Measurements from ENCODE around the gene CUX1. TPM values are rescaled to one million over a fixed set of nuclear protein-coding genes. Genes with fewer than 3 reads are reported as not detected.

Gene CUX1
- total RNA-seq, 4 donors from 2014 or later = 56.9 to 124 (median 93.2) TPM

DNA sequence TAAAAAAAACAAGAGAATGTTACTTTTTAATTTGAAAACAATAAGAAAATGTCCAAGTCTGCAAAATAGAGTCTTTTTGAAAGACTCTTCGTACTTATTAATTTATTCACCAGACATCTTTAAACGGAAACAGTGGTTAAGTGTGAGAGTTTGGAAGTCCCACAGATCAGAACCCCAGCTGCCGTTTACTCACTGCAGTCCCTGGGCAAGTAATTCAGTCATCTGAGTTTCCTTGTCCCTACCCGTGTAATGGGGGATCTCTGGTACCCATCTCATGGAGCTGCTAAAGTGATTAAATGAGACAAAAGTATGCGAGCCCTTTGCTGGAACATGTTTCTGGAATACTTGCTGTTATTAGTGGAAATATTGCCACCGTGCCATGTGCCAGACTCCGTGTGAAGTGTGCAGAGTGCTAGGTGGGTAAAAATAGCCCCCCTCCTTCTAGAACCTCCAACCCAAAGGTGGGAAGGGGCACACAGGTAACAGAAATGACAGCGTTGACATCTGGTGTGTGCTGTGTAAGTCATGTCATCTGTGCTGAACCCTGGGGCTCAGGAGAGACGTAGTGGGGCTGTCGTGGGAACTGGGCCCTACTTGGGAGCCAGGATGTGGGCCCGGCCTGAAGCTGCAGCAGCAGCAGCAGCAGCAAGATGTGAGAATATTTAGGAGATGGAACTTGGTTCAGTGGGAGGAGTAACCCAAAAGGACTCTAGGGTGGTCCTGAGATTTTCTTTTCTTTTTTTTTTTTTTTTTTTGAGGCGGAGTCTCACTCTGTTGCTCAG is 140.5 kb downstream of the CUX1 start:
- WGBS, 2 donors (ENCODE audit: low coverage in 1 of 2) = 55 to 82% methylated on average over 3 to 12 of the region's 12 CpGs
- H3K9me3 ChIP-seq = no peaks in the 10 kb centered on the region
- H3K27ac ChIP-seq = peak overlapping the region in 3 of 4 donors; percentile 10 to 35 (median 25)
- peaks cover 14 to 28% (median 21%) of the 10 kb centered on the region in 4 donors for H3K4me1 ChIP-seq
- TF ChIP-seq EP300 (IDR thresholded peaks at IDR 0.05; ENCODE audit: low read depth) (no peak), POLR2A (IDR thresholded peaks at IDR 0.05) (no peak), CTCF (IDR thresholded peaks at IDR 0.05) (no peak)
- intact Hi-C loops (cut with DNase I; ENCODE audit: low total_unique reads) (no loop called here), in situ Hi-C loops (cut with MboI; ENCODE audit: low pct_ligation_motif_present in 1 of 4, low pct_unique_long_range_greater_than_20kb in 1 of 4, low sequenced_read_pairs in 3 of 4) (no loop called here)
- no peak for DNase-seq
- H3K4me3 ChIP-seq = no peak overlapping the region
- no peaks in the 10 kb centered on the region for H3K27me3 ChIP-seq
- H3K36me3 ChIP-seq = no peaks in the 10 kb centered on the region

GRCh38 chr7:101959342-101959741 is 141.9 kb downstream of the CUX1 start:
- H3K9me3 ChIP-seq = no peaks in the 10 kb centered on the region
- TF ChIP-seq CTCF (IDR thresholded peaks at IDR 0.05) (no peak), EP300 (IDR thresholded peaks at IDR 0.05; ENCODE audit: low read depth) (no peak), POLR2AphosphoS5 (IDR thresholded peaks at IDR 0.05) (no peak), POLR2A (IDR thresholded peaks at IDR 0.05) (no peak)
- DNase-seq = no peak
- no peaks in the 10 kb centered on the region for H3K36me3 ChIP-seq
- H3K4me1 ChIP-seq = peaks cover 10 to 15% (median 14%) of the 10 kb centered on the region in 4 donors
- no peaks in the 10 kb centered on the region for H3K27me3 ChIP-seq
- no peak overlapping the region for H3K27ac ChIP-seq
- in situ Hi-C loops (cut with MboI; ENCODE audit: low pct_ligation_motif_present in 1 of 4, low pct_unique_long_range_greater_than_20kb in 1 of 4, low sequenced_read_pairs in 3 of 4) (no loop called here), intact Hi-C loops (cut with DNase I; ENCODE audit: low total_unique reads) (no loop called here)
- no peak overlapping the region for H3K4me3 ChIP-seq
- 81 to 90% methylated on average over 9 of the region's 9 CpGs for WGBS, 2 donors (ENCODE audit: low coverage in 1 of 2)

DNA sequence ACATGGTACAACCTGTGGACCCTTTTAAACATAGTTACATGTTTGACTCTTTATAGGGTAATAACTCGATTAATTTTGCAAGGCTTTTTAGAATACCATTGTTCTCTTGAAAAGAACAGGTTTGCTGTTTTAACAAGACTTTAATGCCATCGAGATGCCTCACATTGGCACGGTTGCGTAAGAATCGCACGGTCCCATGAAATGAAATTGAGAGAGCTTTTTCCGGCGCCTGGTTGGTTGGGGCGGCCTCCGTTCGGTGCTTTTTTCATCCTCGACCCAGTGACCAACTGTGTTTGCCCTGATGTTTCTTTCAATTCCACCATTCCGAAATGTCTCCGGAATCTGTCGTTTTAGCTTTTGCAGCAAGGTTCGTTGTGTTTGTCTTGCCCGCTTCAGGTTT is 142.4 kb downstream of the CUX1 start:
- peaks cover 9 to 15% (median 11%) of the 10 kb centered on the region in 4 donors for H3K4me1 ChIP-seq
- no peak for DNase-seq
- in situ Hi-C loops (cut with MboI; ENCODE audit: low pct_ligation_motif_present in 1 of 4, low pct_unique_long_range_greater_than_20kb in 1 of 4, low sequenced_read_pairs in 3 of 4) = no loop called here
- TF ChIP-seq POLR2AphosphoS5 (IDR thresholded peaks at IDR 0.05) (no peak), EP300 (IDR thresholded peaks at IDR 0.05; ENCODE audit: low read depth) (no peak), POLR2A (IDR thresholded peaks at IDR 0.05) (no peak), CTCF (IDR thresholded peaks at IDR 0.05) (no peak)
- intact Hi-C loops (cut with DNase I; ENCODE audit: low total_unique reads) = no loop called here
- H3K9me3 ChIP-seq = no peaks in the 10 kb centered on the region
- no peak overlapping the region for H3K27ac ChIP-seq
- 96 to 97% methylated on average over 17 of the region's 17 CpGs for WGBS, 2 donors (ENCODE audit: low coverage in 1 of 2)
- H3K4me3 ChIP-seq = no peak overlapping the region
- no peaks in the 10 kb centered on the region for H3K36me3 ChIP-seq
- no peaks in the 10 kb centered on the region for H3K27me3 ChIP-seq

GRCh38 chr7:101960323-101960722 is 142.9 kb downstream of the CUX1 start:
- H3K4me1 ChIP-seq = peaks cover 9 to 15% (median 11%) of the 10 kb centered on the region in 4 donors
- in situ Hi-C loops (cut with MboI; ENCODE audit: low pct_ligation_motif_present in 1 of 4, low pct_unique_long_range_greater_than_20kb in 1 of 4, low sequenced_read_pairs in 3 of 4) = no loop called here
- intact Hi-C loops (cut with DNase I; ENCODE audit: low total_unique reads) = no loop called here

More at GRCh38 chr7:101960323-101960722, 142.9 kb downstream of the CUX1 start:
- H3K27me3 ChIP-seq = no peaks in the 10 kb centered on the region
- DNase-seq = no peak
- TF ChIP-seq CTCF (IDR thresholded peaks at IDR 0.05) = no peak
- H3K27ac ChIP-seq = peak overlapping the region in 1 of 4 donors; percentile 8
- 95 to 100% methylated on average over 1 to 4 of the region's 4 CpGs for WGBS, 2 donors (ENCODE audit: low coverage in 1 of 2)
- H3K36me3 ChIP-seq = no peaks in the 10 kb centered on the region
- H3K4me3 ChIP-seq = no peak overlapping the region
- no peaks in the 10 kb centered on the region for H3K9me3 ChIP-seq
